MG63 (cell line): ENCODE measurements around the gene FIGLA. TPM values are rescaled to one million over a fixed set of nuclear protein-coding genes. Genes with fewer than 3 reads are reported as not detected.
A peak's percentile ranks its signal among the peaks of the same experiment; 100 is the strongest.

Experiments
- DNase-seq: peaks from one replicate; pipeline ENCODE4 v3.0.0-alpha.2; 2020
- H3K27me3 ChIP-seq: fragments of 250-450 bp; sonication (Bioruptor Pico); 2 replicates; pipeline ENCODE4 v1.5.1; 2020; ENCODE audit warnings: mild to moderate bottlenecking, moderate library complexity
- H3K36me3 ChIP-seq: fragments of 250-450 bp; sonication (Bioruptor Pico); 2 replicates; pipeline ENCODE4 v1.5.1; 2020; ENCODE audit warnings: mild to moderate bottlenecking, moderate library complexity
- H3K4me3 ChIP-seq: fragments of 250-450 bp; sonication (Bioruptor Pico); 2 replicates; pipeline ENCODE4 v1.5.1; 2020; ENCODE audit warnings: mild to moderate bottlenecking, moderate library complexity
- H3K9me3 ChIP-seq: fragments of 250-450 bp; sonication (Bioruptor Pico); 2 replicates; pipeline ENCODE4 v1.5.1; 2020; ENCODE audit warnings: mild to moderate bottlenecking, moderate library complexity
- total RNA-seq: library from RNA; depleted of rRNA; stranded (reverse); fragments of >200 nt; shearing (Covaris generic); gene quantifications from 2 replicates; pipeline ENCODE4 v1.2.3, GENCODE V29; 2014; ENCODE audit warnings: low replicate concordance

Gene FIGLA
- total RNA-seq, 1 experiment from 2014 or later = not detected

DNA sequence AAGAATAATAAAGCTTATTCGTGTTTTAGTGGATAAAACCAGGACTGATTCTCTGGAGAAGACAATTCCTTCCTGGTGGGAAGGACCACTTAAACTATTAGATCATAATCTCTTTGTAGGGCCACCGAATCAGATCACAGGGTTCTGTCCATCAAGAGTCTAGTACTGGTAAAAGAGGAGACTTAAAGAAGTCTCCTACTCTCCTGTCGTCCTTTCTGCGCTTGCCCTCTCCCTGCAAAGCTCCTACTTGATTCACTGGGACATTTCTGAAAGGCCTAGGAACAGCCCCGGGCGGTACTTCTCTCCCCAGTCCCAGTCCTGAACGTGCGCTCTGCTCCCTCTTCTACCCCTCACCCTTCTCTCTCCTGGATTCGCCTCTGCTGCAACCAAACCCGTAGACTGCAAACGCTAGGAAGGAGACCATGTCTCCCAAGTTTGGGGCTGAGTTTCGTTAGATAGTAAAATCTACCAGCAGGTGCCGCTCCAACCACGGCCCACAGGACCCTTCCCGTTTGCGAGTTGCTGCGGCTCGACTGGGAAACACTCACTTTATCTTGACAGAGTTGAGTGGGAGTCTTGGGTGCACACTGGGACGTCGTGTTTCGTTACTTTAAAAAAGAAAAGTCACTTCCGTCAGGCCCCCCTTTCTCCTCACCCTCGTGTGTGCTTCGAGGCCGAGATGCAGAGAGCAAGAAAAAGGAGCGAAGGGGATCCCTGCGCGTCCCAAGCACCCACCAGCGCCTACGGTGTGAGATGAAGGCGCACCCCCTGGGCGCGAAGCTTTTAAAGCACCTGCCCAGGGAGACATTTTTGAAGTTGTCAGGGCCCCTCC is 923 bp downstream of the FIGLA start:
- Histone ChIP-seq H3K9me3 (no peaks in the 10 kb centered on the region), H3K36me3 (no peaks in the 10 kb centered on the region), H3K4me3 (peak overlapping the region; percentile 16; the same call in 1 of the 2 replicates), H3K27me3 (peaks cover 11% of the 10 kb centered on the region)
- peak; percentile 50 for DNase-seq

GRCh38 chr2:70785137-70785911 is 5.1 kb downstream of the FIGLA start:
- Histone ChIP-seq H3K4me3 (no peak overlapping the region), H3K9me3 (no peaks in the 10 kb centered on the region), H3K27me3 (peaks cover 11% of the 10 kb centered on the region), H3K36me3 (no peaks in the 10 kb centered on the region)
- DNase-seq = peak; percentile 38

GRCh38 chr2:70784320-70784719 is 6.1 kb downstream of the FIGLA start:
- no peak for DNase-seq
- Histone ChIP-seq H3K27me3 (peaks cover 2% of the 10 kb centered on the region; the same call in 1 of the 2 replicates), H3K9me3 (no peaks in the 10 kb centered on the region), H3K4me3 (no peak overlapping the region), H3K36me3 (no peaks in the 10 kb centered on the region)

GRCh38 chr2:70779911-70780545 is 10.4 kb downstream of the FIGLA start:
- Histone ChIP-seq H3K27me3 (no peaks in the 10 kb centered on the region), H3K4me3 (no peak overlapping the region), H3K9me3 (no peaks in the 10 kb centered on the region), H3K36me3 (no peaks in the 10 kb centered on the region)
- peak; percentile 23 for DNase-seq

DNA sequence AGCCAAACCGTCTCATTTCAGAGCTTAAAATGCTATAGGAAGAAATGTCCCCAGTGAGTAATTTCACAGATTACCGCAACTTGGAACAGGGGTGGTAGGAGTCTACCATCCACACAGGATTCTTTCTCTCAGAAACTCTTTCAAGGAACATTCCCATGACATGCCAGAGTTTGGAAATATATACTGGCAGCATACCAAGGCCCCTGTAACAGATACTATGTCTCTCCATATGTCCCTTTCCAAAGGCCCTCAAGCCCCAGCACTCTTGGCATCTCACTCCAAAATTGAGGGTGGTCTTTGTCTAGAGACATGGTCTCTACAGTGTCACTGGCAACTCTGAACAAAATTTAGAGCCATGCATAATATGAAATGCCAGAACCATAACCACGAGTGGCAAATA is 11.0 kb downstream of the FIGLA start:
- Histone ChIP-seq H3K36me3 (no peaks in the 10 kb centered on the region), H3K4me3 (no peak overlapping the region), H3K27me3 (no peaks in the 10 kb centered on the region), H3K9me3 (no peaks in the 10 kb centered on the region)
- DNase-seq = no peak

DNA sequence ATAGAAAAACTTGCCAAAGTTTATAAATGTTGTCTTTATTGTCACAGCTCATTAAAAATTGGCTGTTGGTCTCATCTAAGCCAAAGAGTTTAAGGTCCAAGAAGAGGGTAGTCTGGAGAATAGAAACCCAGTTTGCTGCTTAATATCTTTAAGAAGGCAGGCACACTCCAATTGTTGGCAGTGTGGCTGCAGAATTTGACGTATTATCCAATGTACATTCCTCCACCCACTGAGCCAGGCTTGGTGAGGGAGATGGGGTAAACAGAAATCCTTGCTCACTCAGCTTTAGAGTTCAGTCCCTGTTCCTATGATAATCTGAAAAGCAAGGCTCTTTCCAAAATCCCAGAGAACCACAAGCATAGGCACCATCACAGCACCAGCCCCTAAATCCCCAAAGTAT is 11.8 kb downstream of the FIGLA start:
- H3K4me3 ChIP-seq = no peak overlapping the region
- DNase-seq = peak; percentile 65
- H3K36me3 ChIP-seq = no peaks in the 10 kb centered on the region
- H3K27me3 ChIP-seq = no peaks in the 10 kb centered on the region
- H3K9me3 ChIP-seq = no peaks in the 10 kb centered on the region

GRCh38 chr2:70777450-70777849 is 13.0 kb downstream of the FIGLA start:
- H3K27me3 ChIP-seq = no peaks in the 10 kb centered on the region

DNA sequence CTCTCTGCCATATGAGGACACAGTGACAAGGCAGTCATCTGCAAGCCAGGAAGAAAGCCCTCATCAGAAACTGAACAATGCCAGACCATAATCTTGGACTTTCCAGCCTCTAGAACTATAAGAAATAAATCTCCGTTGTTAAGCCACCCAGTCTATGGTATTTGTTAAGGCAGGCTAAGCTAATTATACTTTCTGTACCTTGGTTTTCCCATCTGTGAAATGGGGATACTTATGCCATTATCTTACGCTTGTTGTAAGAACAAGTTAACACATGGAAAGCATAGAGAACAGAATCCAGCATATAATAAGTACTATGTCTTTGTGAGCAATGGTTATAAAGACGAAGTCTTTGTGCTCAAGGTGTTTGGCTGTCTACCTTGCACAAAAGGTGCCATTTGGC is 14.2 kb downstream of the FIGLA start:
- Histone ChIP-seq H3K9me3 (no peaks in the 10 kb centered on the region), H3K36me3 (no peaks in the 10 kb centered on the region), H3K27me3 (no peaks in the 10 kb centered on the region), H3K4me3 (no peak overlapping the region)
- DNase-seq = no peak

More at GRCh38 chr2:70777450-70777849, 13.0 kb downstream of the FIGLA start:
- Histone ChIP-seq H3K4me3 (no peak overlapping the region), H3K9me3 (no peaks in the 10 kb centered on the region), H3K36me3 (no peaks in the 10 kb centered on the region)
- no peak for DNase-seq

DNA sequence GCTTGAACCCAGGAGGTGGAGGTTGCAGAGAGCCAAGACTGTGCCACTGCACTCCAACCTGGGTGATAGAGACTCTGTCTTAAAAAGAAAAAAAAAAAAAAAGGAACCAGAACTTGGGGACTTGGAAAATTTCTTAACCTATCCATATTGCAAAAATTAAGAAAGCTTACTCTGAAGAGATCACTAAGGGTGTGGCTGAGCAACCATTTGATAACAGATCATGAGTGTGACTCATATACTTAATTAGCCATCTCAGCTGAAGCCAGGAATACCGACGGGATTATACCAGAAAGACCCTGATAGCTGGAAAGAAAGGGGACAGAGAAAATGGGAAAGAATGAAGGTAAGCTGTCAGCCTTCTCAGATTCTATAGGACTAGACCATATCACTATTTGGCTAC is 15.3 kb downstream of the FIGLA start:
- no peak overlapping the region for H3K4me3 ChIP-seq
- H3K27me3 ChIP-seq = no peaks in the 10 kb centered on the region
- no peaks in the 10 kb centered on the region for H3K9me3 ChIP-seq
- H3K36me3 ChIP-seq = no peaks in the 10 kb centered on the region
- no peak for DNase-seq

DNA sequence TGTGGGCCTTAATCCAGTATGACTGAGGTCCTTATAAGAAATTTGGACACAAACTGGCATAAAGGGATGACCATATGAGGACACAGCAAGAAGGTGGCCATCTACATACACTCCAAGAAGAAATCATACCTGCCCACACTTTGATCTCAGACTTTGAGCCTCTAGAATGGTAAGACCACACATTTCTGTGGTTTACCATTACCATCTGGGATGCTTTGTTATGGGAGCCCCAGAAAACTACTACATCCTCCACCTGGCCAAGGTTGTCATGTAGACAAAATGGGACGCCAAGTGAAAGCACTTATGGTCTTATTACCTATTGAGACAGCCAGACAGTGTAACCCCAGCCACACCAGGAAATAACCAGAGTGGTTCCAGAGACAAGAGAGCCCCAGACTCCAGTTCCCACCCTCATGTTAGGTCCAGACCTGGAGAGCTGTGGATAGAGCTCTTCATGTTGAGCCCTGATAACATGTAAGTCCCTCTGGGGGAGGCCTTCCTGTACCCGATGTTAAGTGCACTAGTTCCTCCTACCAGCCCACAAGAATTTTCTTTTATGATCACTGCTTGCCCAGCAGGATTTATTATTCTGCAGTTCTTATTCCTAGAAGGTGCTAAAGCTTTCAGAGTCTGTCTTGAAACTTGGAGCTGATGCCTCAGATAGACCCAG is 17.8 kb downstream of the FIGLA start:
- Histone ChIP-seq H3K36me3 (no peaks in the 10 kb centered on the region), H3K27me3 (peaks cover 1% of the 10 kb centered on the region)
- DNase-seq = no peak

DNA sequence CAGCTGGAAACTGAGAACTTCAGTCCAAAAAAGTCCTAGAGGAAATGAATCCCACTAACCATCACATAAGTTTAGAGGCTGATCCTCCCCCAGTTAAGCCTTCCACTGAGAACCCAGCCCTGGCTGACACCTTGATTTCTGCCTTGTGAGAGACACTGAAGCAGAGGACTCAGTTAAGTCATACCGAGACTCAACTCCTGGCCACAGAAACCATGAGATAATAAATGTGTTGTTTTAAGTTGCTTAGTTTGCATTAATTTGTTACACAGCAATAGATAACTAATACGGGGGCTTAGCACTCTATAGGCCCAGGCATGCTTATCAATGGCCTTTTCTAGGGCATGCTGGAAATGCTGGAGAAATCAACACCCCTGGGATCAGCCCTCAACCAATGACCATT is 19.0 kb downstream of the FIGLA start:
- no peak for DNase-seq
- Histone ChIP-seq H3K4me3 (no peak overlapping the region), H3K9me3 (no peaks in the 10 kb centered on the region), H3K36me3 (no peaks in the 10 kb centered on the region), H3K27me3 (peaks cover 10% of the 10 kb centered on the region)

More for the DNA sequence above, 17.8 kb downstream of the FIGLA start:
- Histone ChIP-seq H3K9me3 (no peaks in the 10 kb centered on the region), H3K4me3 (no peak overlapping the region)

DNA sequence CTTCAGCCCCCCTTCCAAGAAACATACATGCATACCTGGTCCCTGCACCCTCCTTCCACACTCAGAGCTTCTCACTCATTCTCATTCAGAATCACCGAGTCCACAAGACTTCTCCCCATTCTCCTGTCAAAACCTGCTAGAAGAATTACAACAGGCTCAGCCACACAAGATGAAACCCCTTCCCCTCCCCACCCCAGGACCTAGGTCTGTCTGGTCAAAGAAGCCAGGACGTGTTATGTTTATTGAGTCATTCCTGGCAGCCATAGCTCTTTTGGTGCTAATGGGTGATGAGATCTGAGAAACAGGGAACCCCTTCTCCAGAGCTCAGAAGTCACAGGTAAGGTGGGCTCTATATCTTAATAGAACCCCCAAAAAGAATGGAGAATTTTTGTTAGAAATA is 21.0 kb downstream of the FIGLA start:
- Histone ChIP-seq H3K9me3 (no peaks in the 10 kb centered on the region), H3K27me3 (peaks cover 22% of the 10 kb centered on the region), H3K4me3 (no peak overlapping the region), H3K36me3 (no peaks in the 10 kb centered on the region)
- DNase-seq = no peak

- H3K36me3 ChIP-seq = no peaks in the 10 kb centered on the region
- peaks cover 22% of the 10 kb centered on the region for H3K27me3 ChIP-seq
- no peak overlapping the region for H3K4me3 ChIP-seq
- DNase-seq = no peak
- H3K9me3 ChIP-seq = no peaks in the 10 kb centered on the region
These were observed 21.8 kb downstream of the FIGLA start for GRCh38 chr2:70768590-70769085.

DNA sequence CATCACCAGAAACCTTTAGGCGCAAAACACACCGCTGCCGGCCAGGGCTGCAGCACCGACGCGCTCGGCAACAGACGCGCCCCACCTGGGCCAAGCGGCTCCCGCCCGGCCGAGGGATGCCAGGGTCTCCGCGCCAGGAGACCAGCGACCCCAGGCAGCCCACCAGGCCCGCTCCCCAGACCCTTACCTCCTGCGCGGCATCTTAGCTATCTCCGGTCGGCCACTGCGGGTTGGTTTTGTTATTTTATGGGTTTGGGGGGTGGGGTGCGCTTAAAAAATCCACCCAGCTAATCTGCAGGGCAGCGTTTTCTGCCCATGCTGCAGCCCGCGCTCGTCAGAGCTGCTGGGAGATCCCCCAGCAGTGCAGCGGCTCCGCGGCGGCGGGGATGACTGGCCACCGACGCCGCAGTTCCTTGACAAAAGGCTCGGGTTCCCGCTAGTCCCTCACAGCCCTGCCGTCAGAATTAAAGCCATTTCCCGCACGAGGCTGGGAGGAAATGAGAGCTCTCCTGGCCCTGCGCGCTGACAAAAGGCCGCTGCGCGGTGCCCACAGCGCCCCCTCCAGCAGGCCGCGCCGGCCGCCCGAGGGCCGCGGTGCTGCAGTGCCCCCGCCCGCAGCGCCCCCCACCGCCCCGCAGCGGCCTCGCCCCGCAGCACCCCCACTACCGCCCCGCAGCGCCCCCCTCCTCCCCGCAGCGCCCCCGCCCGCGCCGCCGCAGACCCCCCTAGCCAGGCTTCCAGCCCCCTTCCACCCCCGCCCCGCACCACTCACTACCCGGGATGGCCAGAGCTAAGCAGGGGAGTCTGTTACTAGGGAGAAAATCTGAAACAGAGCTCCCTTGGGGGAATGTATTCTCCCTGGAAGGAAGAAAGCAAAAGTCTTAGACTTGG is 22.5 kb downstream of the FIGLA start, which contains the start of gene ADD2:
TSS of gene ADD2 (minus strand) at position 502 of the 891 bp plus-strand sequence. CDS start 61,792 bp downstream, outside the sequence.
- Histone ChIP-seq H3K36me3 (no peaks in the 10 kb centered on the region), H3K27me3 (peaks cover 22% of the 10 kb centered on the region), H3K4me3 (peak within 1 kb of the TSS; percentile 52), H3K9me3 (no peaks in the 10 kb centered on the region)
- peak; percentile 63 for DNase-seq

DNA sequence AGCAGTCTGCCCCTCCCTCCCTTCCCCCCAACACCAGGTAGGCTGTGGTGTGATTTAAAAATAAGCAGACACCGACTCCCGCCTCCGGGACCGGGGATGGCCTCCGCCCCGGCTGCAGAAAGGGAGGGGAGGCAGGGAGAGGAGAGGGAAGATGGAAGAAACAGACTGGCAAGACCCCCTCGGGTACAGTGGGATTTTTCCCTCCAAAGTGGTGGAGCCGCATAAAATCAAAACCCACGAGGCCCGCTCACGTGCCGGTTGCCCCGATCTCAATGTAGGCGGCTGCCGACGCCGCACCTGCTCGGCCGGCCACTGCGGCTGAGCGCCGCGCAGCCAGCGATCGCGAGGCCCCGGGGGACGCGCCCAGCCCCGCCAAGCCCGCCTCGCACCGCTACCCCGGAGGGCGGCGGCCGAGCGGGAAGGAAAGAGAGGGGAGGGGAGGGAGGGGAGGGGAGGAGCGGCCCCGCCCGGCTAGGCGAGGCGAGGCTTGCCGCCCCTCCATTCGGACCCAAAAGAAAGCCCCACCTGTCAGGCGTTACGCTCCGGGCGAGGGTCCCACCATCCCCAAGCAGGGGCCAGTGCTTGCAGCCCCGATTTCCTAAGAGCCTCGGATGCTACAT is 23.3 kb downstream of the FIGLA start:
- Histone ChIP-seq H3K27me3 (peaks cover 22% of the 10 kb centered on the region), H3K9me3 (no peaks in the 10 kb centered on the region), H3K36me3 (no peaks in the 10 kb centered on the region), H3K4me3 (peak overlapping the region; percentile 52)
- DNase-seq = peak; percentile 3
